GM08714 (cell line): ENCODE results near the gene SNX13.
A peak's percentile ranks its signal among the peaks of the same experiment; 100 is the strongest.

ENCODE experiments used
- H3K4me3 ChIP-seq: fragments of 200-500 bp; sonication (Bioruptor generic); 2 replicates; pipeline ENCODE4 v1.5.1; 2014; ENCODE audit warnings: mild to moderate bottlenecking, low read length, inconsistent platforms
- ZNF274 ChIP-seq: IDR thresholded peaks from 2 replicates; pipeline ENCODE4 v1.6.1; 2012; ENCODE audit warnings: mild to moderate bottlenecking, low read depth, low read length

The SNX13 gene

DNA sequence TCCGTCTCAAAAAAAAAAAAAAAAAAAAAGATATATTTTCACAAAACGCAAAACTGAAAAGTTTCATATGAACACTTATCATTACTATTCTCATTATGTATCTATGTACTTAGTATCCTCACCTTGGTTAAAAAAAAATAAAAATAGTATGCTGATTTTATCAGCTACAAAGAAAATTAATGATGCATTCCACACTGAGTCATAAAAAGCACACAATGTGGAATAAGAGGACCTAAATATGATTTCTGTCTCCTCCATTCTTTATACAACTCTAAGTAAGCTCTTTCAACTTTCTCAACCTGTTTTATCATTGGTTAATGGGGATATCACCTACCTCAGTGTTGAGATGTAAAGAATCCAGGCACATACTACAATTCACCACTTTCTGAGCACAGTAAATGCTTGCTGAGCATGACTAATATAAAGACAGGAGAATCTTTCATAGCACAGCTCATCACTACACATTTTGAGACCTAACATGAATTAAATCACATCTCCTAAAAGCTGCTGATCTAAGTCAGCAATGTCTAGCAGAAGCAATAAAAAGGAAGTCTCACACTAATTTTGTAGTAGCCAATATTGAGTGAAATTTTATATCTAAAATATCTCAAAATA is 2.7 kb downstream of the SNX13 start:
- no peak overlapping the region for H3K4me3 ChIP-seq
- no peak for TF ChIP-seq ZNF274

DNA sequence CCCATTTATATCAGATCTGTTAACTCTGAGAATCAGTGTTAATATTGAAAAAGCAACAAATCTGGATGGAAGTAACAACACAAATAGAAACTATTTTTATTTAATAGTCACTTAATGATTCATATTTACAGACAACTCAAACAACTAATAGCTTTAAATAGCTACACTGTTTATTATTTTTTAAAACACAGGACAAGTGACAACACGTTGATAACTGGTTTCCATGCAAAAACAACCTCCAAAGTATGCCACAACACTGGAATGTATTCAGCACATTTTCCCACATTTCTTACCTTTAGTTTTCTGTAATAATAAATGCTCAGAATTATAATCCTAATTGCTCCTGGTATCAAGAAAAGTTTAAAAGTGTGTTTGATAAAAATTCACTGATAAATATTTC is 4.0 kb downstream of the SNX13 start:
- TF ChIP-seq ZNF274, result no peak
- no peak overlapping the region for H3K4me3 ChIP-seq

DNA sequence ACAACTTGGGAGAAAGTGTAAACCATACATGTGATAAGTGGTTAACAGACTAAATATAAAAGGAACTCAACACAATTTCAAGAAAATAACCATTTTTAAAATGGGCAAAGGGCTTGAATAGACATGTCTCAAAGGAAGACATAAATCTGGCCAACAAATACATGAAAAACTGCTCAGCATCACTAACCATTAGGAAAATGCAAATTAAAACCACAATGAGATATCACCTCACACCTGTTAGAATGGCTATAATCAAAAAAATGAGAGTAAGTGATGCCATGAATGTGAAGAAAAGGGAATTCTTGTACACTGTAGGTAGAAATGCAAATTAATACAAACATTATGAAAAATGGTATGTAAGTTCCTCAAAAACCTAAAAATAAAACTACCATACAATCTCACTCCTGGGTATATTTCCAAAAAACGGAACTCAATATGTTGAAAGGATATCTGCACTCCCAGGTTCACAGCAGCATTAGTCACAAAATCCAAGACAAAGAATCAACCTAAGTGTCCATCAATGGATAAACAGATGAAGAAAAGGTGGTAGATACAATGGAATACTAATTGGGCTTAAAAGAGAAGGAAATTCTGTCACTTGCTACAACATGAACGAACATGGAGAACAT is 5.6 kb downstream of the SNX13 start:
- TF ChIP-seq ZNF274, result no peak

DNA sequence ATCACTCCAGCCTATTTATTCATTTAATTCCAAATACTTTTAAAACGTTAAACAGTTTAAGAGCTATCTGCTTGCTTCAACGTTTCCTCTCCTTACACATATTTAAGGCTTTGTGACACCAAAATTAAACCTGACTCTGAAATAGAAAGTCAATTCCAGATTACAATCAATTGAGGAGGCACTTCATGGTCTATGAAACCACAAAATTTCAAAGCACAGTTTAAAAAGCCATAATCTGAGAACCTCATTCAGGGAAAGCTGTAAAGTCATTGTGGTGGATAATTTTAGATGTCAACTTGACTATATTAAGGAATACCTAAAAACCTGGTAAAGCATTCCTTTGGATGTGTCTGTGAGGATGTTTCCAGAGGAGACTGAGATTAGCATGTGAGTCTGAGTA is 6.2 kb downstream of the SNX13 start:
- no peak for TF ChIP-seq ZNF274
- H3K4me3 ChIP-seq, result peak overlapping the region; percentile 50; the same call in 1 of the 2 replicates

More for the DNA sequence above, 5.6 kb downstream of the SNX13 start:
- peak overlapping the region; percentile 50; the same call in 1 of the 2 replicates for H3K4me3 ChIP-seq

DNA sequence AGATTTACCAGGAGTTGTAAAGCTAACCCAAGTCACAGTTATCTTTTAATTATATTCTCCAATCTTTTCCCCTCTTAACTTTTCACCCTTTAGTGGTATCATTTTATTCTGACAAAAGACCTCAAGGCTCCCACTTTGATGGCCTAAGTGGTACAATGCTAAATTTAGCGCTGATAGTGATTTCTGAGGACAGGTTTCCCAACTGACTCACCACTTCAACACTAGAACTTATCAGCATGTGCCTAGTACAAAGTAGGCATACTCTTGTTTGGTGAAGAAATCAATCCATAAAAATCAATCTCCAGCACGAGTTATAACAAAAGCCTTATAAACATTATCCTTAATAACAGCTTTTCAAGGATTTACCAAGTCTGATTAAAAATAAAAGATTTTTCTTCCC is 7.5 kb downstream of the SNX13 start:
- TF ChIP-seq ZNF274, result no peak
- H3K4me3 ChIP-seq, result no peak overlapping the region

- no peak overlapping the region for H3K4me3 ChIP-seq
- no peak for TF ChIP-seq ZNF274
Measured at GRCh38 chr7:17931069-17931468, 9.2 kb downstream of the SNX13 start.

GRCh38 chr7:17930546-17930945 is 9.7 kb downstream of the SNX13 start:
- H3K4me3 ChIP-seq, result no peak overlapping the region
- no peak for TF ChIP-seq ZNF274

GRCh38 chr7:17929647-17930395 is 10.5 kb downstream of the SNX13 start:
- H3K4me3 ChIP-seq, result no peak overlapping the region
- TF ChIP-seq ZNF274, result no peak

DNA sequence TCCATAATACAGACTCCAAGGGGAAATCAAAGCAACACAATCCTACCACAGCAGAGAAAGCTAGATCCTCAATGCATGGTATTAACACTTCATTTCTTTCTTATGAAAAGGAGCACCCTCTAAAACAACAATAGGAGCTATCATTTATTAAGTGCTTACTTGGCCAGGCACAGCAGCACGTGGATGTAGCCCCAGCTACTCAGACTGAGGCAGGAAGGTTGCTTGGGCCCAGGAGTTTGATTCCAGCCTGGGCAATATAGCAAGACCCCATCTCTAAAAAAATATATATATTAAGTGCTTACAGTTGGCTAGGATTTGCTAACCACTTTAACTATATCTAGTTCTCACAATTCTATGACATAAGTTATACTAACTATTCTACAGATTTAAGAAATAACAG is 12.2 kb downstream of the SNX13 start:
- no peak for TF ChIP-seq ZNF274
- H3K4me3 ChIP-seq, result no peak overlapping the region

- no peak for TF ChIP-seq ZNF274
- no peak overlapping the region for H3K4me3 ChIP-seq
Measured at GRCh38 chr7:17921857-17922416, 18.4 kb downstream of the SNX13 start.

GRCh38 chr7:17917842-17918241 is 22.5 kb downstream of the SNX13 start:
- H3K4me3 ChIP-seq, result no peak overlapping the region
- no peak for TF ChIP-seq ZNF274

DNA sequence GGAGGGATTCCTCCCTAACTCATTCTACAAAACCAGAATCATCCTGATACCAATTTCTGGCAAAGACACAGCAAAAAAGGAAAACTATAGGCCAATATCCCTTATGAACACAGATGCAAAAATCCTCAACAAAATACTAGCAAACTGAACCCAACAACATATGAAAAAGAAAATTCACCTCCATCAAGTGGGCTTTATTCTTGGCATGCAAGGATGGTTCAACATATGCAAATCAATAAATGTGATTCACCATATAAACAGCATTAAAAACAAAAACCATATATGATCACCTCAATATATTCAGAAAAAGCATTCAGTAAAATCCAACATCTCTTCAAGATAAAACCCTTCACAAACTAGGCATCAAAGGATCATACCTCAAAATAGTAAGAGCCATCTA is 23.5 kb downstream of the SNX13 start:
- TF ChIP-seq ZNF274, result no peak
- H3K4me3 ChIP-seq, result no peak overlapping the region

- H3K4me3 ChIP-seq, result no peak overlapping the region
- TF ChIP-seq ZNF274, result no peak
Measured at GRCh38 chr7:17915796-17916195, 24.5 kb downstream of the SNX13 start.

- TF ChIP-seq ZNF274, result no peak
- H3K4me3 ChIP-seq, result no peak overlapping the region
Measured at GRCh38 chr7:17915168-17915567, 25.1 kb downstream of the SNX13 start.

DNA sequence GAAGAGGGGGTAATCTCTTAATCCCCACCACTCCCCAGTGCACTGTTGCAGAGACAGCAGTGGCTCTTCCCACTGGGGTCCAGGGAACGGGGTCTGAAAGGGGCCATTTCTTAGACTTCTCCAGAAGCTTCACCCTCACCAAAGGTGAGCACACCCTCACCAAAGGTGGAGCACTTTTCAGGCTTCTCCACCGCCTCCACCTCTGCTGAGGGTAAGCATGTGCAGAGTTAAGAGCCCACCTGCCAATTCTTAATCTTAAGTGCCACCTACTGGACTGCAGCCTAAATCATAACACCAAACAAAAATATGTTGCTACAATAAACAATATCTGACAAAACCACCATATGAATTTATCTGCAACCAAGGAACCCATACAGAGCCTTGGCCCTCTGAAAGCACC is 27.0 kb downstream of the SNX13 start:
- H3K4me3 ChIP-seq, result no peak overlapping the region
- no peak for TF ChIP-seq ZNF274
